AG10803 (cell line): ENCODE results near the gene CFAP161.
"Not testable (repeated sequence)": the region's sequence is repeated elsewhere in the genome, so short reads cannot be mapped to it uniquely, and the experiment has no call there.

ENCODE experiments used
- DNase-seq: peaks from one replicate; pipeline ENCODE4 v3.0.0; 2010; ENCODE audit warnings: low read depth
- H3K4me3 ChIP-seq: 2 replicates; pipeline ENCODE4 v1.5.1; 2011; ENCODE audit warnings: mild to moderate bottlenecking, low read length, control low read depth
- CTCF ChIP-seq: conservative IDR thresholded peaks from 2 replicates; pipeline ENCODE4 v1.5.1; 2011; ENCODE audit warnings: mild to moderate bottlenecking, low read length, control low read depth, inconsistent platforms

Gene CFAP161

DNA sequence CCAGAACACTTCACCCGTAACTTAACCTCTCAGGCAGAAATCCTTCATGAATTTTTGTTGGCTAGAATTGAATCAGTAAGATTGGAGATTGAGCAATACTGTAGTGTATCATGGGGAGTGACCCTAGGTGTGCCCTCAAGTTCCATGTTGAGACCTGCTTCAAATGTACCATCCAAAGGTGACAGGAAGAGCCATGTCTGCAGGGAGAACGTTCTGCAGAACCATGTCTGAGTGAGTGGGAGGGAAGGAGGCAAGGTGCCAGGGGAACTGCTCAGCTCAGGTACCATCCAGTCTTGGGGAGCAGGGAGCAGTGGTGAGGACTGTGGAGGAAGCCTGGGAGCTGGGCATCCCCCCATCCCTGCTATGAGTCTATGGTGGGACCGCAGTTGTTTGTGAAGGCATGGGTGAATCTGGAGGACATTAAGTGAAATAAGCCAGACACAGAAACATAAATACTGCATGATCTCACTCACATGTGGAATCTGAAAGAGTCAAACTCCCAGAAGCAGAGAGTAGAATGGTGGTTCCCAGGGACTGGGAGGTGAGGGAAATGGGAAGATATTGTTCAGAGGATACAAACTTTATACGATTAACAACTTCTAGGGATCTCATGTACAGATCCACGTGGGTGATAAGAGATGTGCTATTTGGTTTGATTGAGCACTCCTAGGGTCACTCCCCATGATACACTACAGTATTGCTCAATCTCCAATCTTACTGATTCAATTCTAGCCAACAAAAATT lies 23.3 kb downstream of the CFAP161 start:
- H3K4me3 ChIP-seq = no peak overlapping the region
- TF ChIP-seq CTCF = no peak
- peak; percentile 55 for DNase-seq

- no peak overlapping the region for H3K4me3 ChIP-seq
- no peak for TF ChIP-seq CTCF
- no peak for DNase-seq
These were observed 23.8 kb downstream of the CFAP161 start for GRCh38 chr15:81157939-81158223.

- H3K4me3 ChIP-seq, DNase-seq: not testable (repeated sequence)
These were observed 24.5 kb downstream of the CFAP161 start for GRCh38 chr15:81158561-81158960.

- TF ChIP-seq CTCF = no peak
- peak; percentile 94 for DNase-seq
- H3K4me3 ChIP-seq = no peak overlapping the region
These were observed 26.5 kb downstream of the CFAP161 start for GRCh38 chr15:81160312-81161159.

DNA sequence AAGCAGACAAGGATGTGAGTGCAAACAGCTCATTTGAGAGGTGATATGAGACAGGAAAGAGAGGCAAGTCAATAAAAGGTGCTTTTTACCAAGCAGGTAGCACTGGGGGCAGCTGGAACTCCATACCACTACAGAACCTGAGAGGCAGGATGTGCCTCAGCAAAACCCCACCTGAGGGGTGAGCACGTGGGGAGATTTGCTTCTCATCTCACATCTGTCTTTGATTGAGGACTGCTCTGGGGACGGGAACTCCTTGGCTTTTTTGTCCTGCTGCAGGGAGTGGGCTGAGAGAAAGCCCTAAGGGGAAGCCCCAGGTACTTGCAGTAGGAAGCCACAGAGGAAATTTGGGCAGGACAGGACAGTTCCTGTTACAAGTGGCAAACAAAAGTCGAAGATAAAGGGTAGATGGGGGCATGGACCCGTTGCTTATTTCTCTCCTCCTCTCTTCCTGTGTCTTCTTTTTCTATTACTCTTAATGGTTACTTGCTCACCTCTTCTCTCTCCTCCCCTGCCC lies 27.1 kb downstream of the CFAP161 start:
- H3K4me3 ChIP-seq = no peak overlapping the region
- TF ChIP-seq CTCF = no peak
- no peak for DNase-seq

- no peak for TF ChIP-seq CTCF
- no peak overlapping the region for H3K4me3 ChIP-seq
- DNase-seq = no peak
These were observed 27.8 kb downstream of the CFAP161 start for GRCh38 chr15:81161851-81162250.

GRCh38 chr15:81163961-81164800 lies 30.1 kb downstream of the CFAP161 start:
- peak; percentile 35 for TF ChIP-seq CTCF
- H3K4me3 ChIP-seq = no peak overlapping the region
- DNase-seq = peak; percentile 90
